Spinal cord (tissue), 10 donors: ENCODE data around the gene TEKTIP1. TPM values are rescaled to one million over a fixed set of nuclear protein-coding genes. Genes with fewer than 3 reads are reported as not detected.

ENCODE experiments used
- DNase-seq, 6 donors: peaks; one replicate each; pipeline versions ENCODE4 v3.0.0 to v3.0.0-alpha.2; 2013 to 2015; ENCODE audit warnings: low spot score in 6 of 6, low read depth in 4 of 6
- H3K27ac ChIP-seq: one replicate; pipeline ENCODE4 v1.5.1; 2013; ENCODE audit warnings: low read depth, low read length, control low read depth
- H3K27me3 ChIP-seq: one replicate; pipeline ENCODE4 v1.6.1; 2013; ENCODE audit warnings: low read length; ENCODE audit not compliant: control insufficient read depth, insufficient read depth
- H3K36me3 ChIP-seq: one replicate; pipeline ENCODE4 v1.6.1; 2013; ENCODE audit warnings: low read length; ENCODE audit not compliant: control insufficient read depth, insufficient read depth
- H3K4me1 ChIP-seq: one replicate; pipeline ENCODE4 v1.6.1; 2013; ENCODE audit warnings: low read length; ENCODE audit not compliant: control insufficient read depth, insufficient read depth
- H3K4me3 ChIP-seq: one replicate; pipeline ENCODE4 v1.5.1; 2013; ENCODE audit warnings: low read depth, low read length, control low read depth
- H3K9me3 ChIP-seq: one replicate; pipeline ENCODE4 v1.6.1; 2013; ENCODE audit warnings: low read length; ENCODE audit not compliant: control insufficient read depth, insufficient read depth
- WGBS: methylation state at CpG from one replicate; pipeline ENCODE4 v1.1.5; 2013; ENCODE audit warnings: missing lambda C conversion rate; ENCODE audit not compliant: insufficient coverage; 5-methylcytosine and 5-hydroxymethylcytosine counted together
- polyA plus RNA-seq, 2 donors: library from polyadenylated mRNA; unstranded; fragments of 120-200 nt; gene quantifications; one replicate each; pipeline ENCODE4 v1.2.1, GENCODE V29; 2013; ENCODE audit not compliant: insufficient read length in 2 of 2
- small RNA-seq: library from RNA; depleted of rRNA; stranded (forward); fragments of <200 nt; gene quantifications from one replicate; pipeline ENCODE3, GENCODE V24; 2014; ENCODE audit warnings: low replicate concordance
- total RNA-seq, 2 donors: library from RNA; depleted of rRNA in 1 of 2; stranded (reverse); fragments of 120-200 nt in 1 of 2; fragments of >200 nt in 1 of 2; gene quantifications; one replicate each; pipeline versions ENCODE4 v1.2.3 to v1.2.4, GENCODE V29; 2013 to 2014
- donor health status: healthy.

TEKTIP1 gene
- total and polyA plus RNA-seq, 4 donors, result 2.1 to 13.0 (median 9.6) TPM; not detected in 1

DNA sequence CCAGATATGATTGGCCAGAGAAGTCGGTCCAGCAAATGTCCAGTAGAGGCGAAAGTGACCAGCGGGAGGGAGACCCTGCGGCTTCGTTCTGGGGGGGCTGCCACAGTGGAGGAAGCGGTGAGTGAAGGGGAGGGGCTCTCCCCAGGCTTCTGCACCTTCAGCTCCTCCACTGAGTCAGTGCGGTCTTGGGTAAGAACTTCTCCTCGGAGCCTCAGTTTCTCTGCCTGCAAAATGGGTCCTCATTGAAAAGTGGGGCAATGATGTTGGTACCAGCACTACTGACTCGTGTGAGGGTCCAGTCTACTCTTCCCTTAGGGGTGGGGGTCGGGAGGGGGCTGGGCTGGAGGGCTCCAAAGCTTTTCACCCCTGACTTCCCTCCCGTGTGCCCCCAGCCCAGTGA is 50.5 kb downstream of the TEKTIP1 start:
- peaks cover 4% of the 10 kb centered on the region for H3K36me3 ChIP-seq
- no peak overlapping the region for H3K27ac ChIP-seq
- 88% methylated on average over 7 of the region's 11 CpGs for WGBS
- DNase-seq, result no peak
- H3K9me3 ChIP-seq, result no peaks in the 10 kb centered on the region
- H3K4me3 ChIP-seq, result no peak overlapping the region
- H3K4me1 ChIP-seq, result peaks cover 9% of the 10 kb centered on the region
- H3K27me3 ChIP-seq, result peaks cover 27% of the 10 kb centered on the region

DNA sequence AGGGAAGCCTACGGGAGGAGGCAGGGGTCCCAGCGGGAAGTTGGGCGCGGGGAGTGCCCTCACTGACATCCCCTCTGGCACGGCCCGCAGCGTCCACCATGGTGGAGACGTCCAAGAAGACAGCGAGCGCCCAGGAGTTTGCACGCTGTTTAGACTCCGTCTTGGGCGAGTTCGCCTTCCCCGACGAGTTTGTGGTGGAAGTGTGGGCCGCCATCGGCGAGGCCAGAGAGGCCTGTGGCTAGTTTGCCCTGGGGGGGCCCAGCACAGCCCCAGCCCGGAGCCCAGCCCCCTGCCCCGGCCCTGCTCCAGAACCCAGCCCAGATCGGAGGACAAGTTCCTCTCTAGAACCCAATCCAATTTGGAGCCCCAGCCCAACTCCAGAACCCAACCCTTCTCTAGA is 51.0 kb downstream of the TEKTIP1 start:
- DNase-seq, result no peak
- Histone ChIP-seq H3K4me1 (peaks cover 9% of the 10 kb centered on the region), H3K27me3 (peaks cover 22% of the 10 kb centered on the region), H3K4me3 (no peak overlapping the region), H3K9me3 (no peaks in the 10 kb centered on the region), H3K36me3 (peaks cover 4% of the 10 kb centered on the region), H3K27ac (no peak overlapping the region)
- WGBS, result 92% methylated on average over 22 of the region's 22 CpGs

GRCh38 chr19:3590991-3591659 is 52.2 kb downstream of the TEKTIP1 start:
- no peak overlapping the region for H3K4me3 ChIP-seq
- H3K27ac ChIP-seq, result no peak overlapping the region
- peaks cover 3% of the 10 kb centered on the region for H3K4me1 ChIP-seq
- DNase-seq, result no peak
- H3K36me3 ChIP-seq, result peaks cover 4% of the 10 kb centered on the region
- H3K9me3 ChIP-seq, result no peaks in the 10 kb centered on the region
- WGBS, result 89% methylated on average over 8 of the region's 8 CpGs
- peaks cover 12% of the 10 kb centered on the region for H3K27me3 ChIP-seq

GRCh38 chr19:3591876-3592613 is 53.1 kb downstream of the TEKTIP1 start:
- Histone ChIP-seq H3K27me3 (peaks cover 3% of the 10 kb centered on the region), H3K27ac (no peak overlapping the region), H3K36me3 (peaks cover 4% of the 10 kb centered on the region), H3K4me3 (no peak overlapping the region), H3K9me3 (no peaks in the 10 kb centered on the region), H3K4me1 (no peaks in the 10 kb centered on the region)
- no peak for DNase-seq
- WGBS, result 90% methylated on average over 9 of the region's 9 CpGs

- no peak overlapping the region for H3K27ac ChIP-seq
- peaks cover 4% of the 10 kb centered on the region for H3K36me3 ChIP-seq
- H3K9me3 ChIP-seq, result no peaks in the 10 kb centered on the region
- no peaks in the 10 kb centered on the region for H3K4me1 ChIP-seq
- no peak for DNase-seq
- peaks cover 3% of the 10 kb centered on the region for H3K27me3 ChIP-seq
- H3K4me3 ChIP-seq, result no peak overlapping the region
- 21% methylated on average over 11 of the region's 11 CpGs for WGBS
Observed at GRCh38 chr19:3593156-3593555, 54.2 kb downstream of the TEKTIP1 start.

Small RNA genes lying within 50 kb of the gene (small RNA-seq; reads per million reads assigned to genes)
- gene AC005786.1, result not detected
- gene RF00212, result not detected

Other genes starting within 250 kb of the TEKTIP1 start
- gene NFIC, start 172.6 kb upstream of the TEKTIP1 start, total RNA-seq, result 10 to 100 TPM; 17.2 to 26.1 TPM
- gene NFIC, start 172.6 kb upstream of the TEKTIP1 start, polyA plus RNA-seq, result 10 to 100 TPM; 54.7 to 56.2 TPM
- under 1 TPM in 1 of 2 donors, not detected in 1; 0.94 TPM for gene SMIM24, start 58.6 kb upstream of the TEKTIP1 start, total RNA-seq
- 1 to 10 TPM; 2.8 to 3.6 TPM for gene SMIM24, start 58.6 kb upstream of the TEKTIP1 start, polyA plus RNA-seq
- gene SMIM44, start 55.7 kb upstream of the TEKTIP1 start, total RNA-seq, result not detected
- gene SMIM44, start 55.7 kb upstream of the TEKTIP1 start, polyA plus RNA-seq, result not detected
- 1 to 10 TPM; 7.1 to 9.0 TPM for gene DOHH, start 38.5 kb upstream of the TEKTIP1 start, total RNA-seq
- 10 to 100 TPM; 20.3 to 23.0 TPM for gene DOHH, start 38.5 kb upstream of the TEKTIP1 start, polyA plus RNA-seq
- gene FZR1, start 32.9 kb upstream of the TEKTIP1 start, total RNA-seq, result 10 to 100 TPM; 35.4 to 38.9 TPM
- gene FZR1, start 32.9 kb upstream of the TEKTIP1 start, polyA plus RNA-seq, result 100 to 1,000 TPM in 1 of 2 donors, 10 to 100 TPM in 1; 89.4 to 111 TPM
- gene MFSD12, start 18.4 kb downstream of the TEKTIP1 start, total RNA-seq, result 10 to 100 TPM; 42.5 to 44.6 TPM
- 100 to 1,000 TPM in 1 of 2 donors, 10 to 100 TPM in 1; 86.5 to 107 TPM for gene MFSD12, start 18.4 kb downstream of the TEKTIP1 start, polyA plus RNA-seq
- gene HMG20B, start 33.8 kb downstream of the TEKTIP1 start, total RNA-seq, result 10 to 100 TPM; 25.7 to 87.6 TPM
- 10 to 100 TPM; 63.7 to 72.5 TPM for gene HMG20B, start 33.8 kb downstream of the TEKTIP1 start, polyA plus RNA-seq
- under 1 TPM; 0.20 to 0.55 TPM for gene GIPC3, start 46.3 kb downstream of the TEKTIP1 start, total RNA-seq
- gene GIPC3, start 46.3 kb downstream of the TEKTIP1 start, polyA plus RNA-seq, result 1 to 10 TPM; 1.5 to 1.9 TPM
- under 1 TPM; 0.79 to 0.94 TPM for gene TBXA2R, start 67.7 kb downstream of the TEKTIP1 start, total RNA-seq
- 1 to 10 TPM; 3.5 to 3.9 TPM for gene TBXA2R, start 67.7 kb downstream of the TEKTIP1 start, polyA plus RNA-seq
- 10 to 100 TPM; 11.0 to 28.4 TPM for gene CACTIN, start 87.6 kb downstream of the TEKTIP1 start, total RNA-seq
- gene CACTIN, start 87.6 kb downstream of the TEKTIP1 start, polyA plus RNA-seq, result 10 to 100 TPM; 27.5 to 32.6 TPM
- 10 to 100 TPM; 25.4 to 34.5 TPM for gene PIP5K1C, start 161.3 kb downstream of the TEKTIP1 start, total RNA-seq
- 10 to 100 TPM; 77.5 to 91.1 TPM for gene PIP5K1C, start 161.3 kb downstream of the TEKTIP1 start, polyA plus RNA-seq
- gene TJP3, start 169.2 kb downstream of the TEKTIP1 start, total RNA-seq, result 1 to 10 TPM in 1 of 2 donors, under 1 TPM in 1; 0.30 to 5.0 TPM
- 1 to 10 TPM in 1 of 2 donors, under 1 TPM in 1; 1.00 to 2.5 TPM for gene TJP3, start 169.2 kb downstream of the TEKTIP1 start, polyA plus RNA-seq
- gene APBA3, start 222.5 kb downstream of the TEKTIP1 start, total RNA-seq, result 10 to 100 TPM; 16.6 to 19.9 TPM
- gene APBA3, start 222.5 kb downstream of the TEKTIP1 start, polyA plus RNA-seq, result 10 to 100 TPM; 20.4 to 27.3 TPM
- 10 to 100 TPM; 33.2 to 77.8 TPM for gene MRPL54, start 223.5 kb downstream of the TEKTIP1 start, total RNA-seq
- 10 to 100 TPM; 43.1 TPM for gene MRPL54, start 223.5 kb downstream of the TEKTIP1 start, polyA plus RNA-seq
- not detected for gene RAX2, start 233.1 kb downstream of the TEKTIP1 start, total RNA-seq
- gene RAX2, start 233.1 kb downstream of the TEKTIP1 start, polyA plus RNA-seq, result under 1 TPM in 1 of 2 donors, not detected in 1; 0.09 TPM
- 10 to 100 TPM; 11.5 to 22.8 TPM for gene MATK, start 247.2 kb downstream of the TEKTIP1 start, total RNA-seq
- gene MATK, start 247.2 kb downstream of the TEKTIP1 start, polyA plus RNA-seq, result 10 to 100 TPM; 61.0 to 62.5 TPM